A549 treated with Hydrocortisone at 1 μM for 4 hours (cell line): ENCODE measurements around the gene FAM227B. TPM values are rescaled to one million over a fixed set of nuclear protein-coding genes. Genes with fewer than 3 reads are reported as not detected.

Source experiments
- total RNA-seq: library from RNA; stranded (reverse); fragments of 200-300 nt; extraction: Qiagen RNA extraction; gene quantifications from 5 replicates; pipeline ENCODE4 v1.2.3, GENCODE V29; 2022

The FAM227B gene
- total RNA-seq = 0.47 to 1.0 TPM (median 0.69 TPM) in 5 replicates

GRCh38 chr15:49620658-49621368 is at the start of gene FAM227B, which contains the start of gene DTWD1:
Gene FAM227B, minus strand, starts transcription at chr15:49620818. Its CDS starts 5,647 bp downstream, at chr15:49615171.
Gene DTWD1, plus strand, starts transcription at chr15:49621048. Its CDS starts 4,120 bp downstream, at chr15:49625168.

GRCh38 chr15:49423021-49423420 is 197.6 kb downstream of the FAM227B start, which contains the start of gene FGF7:
Gene FGF7, plus strand, starts transcription at chr15:49423242. Its CDS starts 1,056 bp downstream, at chr15:49424298.

Other genes starting within 250 kb of the FAM227B start
- gene FGF7, start 197.6 kb downstream of the FAM227B start, total RNA-seq = not detected in 5 replicates
- 18.1 to 23.5 TPM (median 20.0 TPM) in 5 replicates for gene DTWD1, start 230 bp upstream of the FAM227B start, total RNA-seq